NCI-H524 treated with DMSO at 0.1 percent for 48 hours (cell line): ENCODE measurements around the gene ZNF710.
A peak's percentile ranks its signal among the peaks of the same experiment; 100 is the strongest.

Experiments used
- DNase-seq: peaks from one replicate; lab custom pipeline; 2025; lab: John Stamatoyannopoulos, UW

The ZNF710 gene

GRCh38 chr15:89993349-89993748 lies 7.8 kb upstream of the ZNF710 start:
- DNase-seq, result no peak

- DNase-seq, result no peak
These were observed 4.0 kb upstream of the ZNF710 start for GRCh38 chr15:89997079-89997478.

DNA sequence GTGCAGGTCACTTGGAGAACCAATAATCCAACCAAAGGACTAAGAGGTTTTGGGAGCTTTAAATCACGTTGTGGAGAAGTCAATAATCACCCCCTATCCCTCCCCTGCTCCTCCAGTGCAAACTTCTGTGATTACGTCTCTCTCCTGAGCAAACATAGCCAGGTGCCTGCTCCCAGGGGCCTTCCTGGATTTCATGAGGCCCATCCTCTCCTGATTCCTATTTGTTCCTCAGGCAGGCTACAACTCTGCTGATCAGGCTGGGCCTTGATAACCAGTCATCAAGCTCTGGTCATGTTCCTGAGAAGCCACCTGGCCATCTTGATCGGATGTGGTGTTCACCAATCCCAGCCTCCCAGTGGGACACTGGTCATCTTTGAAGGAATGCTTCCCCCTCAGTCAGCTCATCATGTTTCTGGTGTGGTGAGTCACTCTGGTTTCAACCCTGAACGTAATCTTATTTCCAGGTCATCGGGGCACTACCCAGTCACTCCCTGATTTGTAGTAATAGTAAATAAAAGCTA lies 2.9 kb upstream of the ZNF710 start:
- no peak for DNase-seq

DNA sequence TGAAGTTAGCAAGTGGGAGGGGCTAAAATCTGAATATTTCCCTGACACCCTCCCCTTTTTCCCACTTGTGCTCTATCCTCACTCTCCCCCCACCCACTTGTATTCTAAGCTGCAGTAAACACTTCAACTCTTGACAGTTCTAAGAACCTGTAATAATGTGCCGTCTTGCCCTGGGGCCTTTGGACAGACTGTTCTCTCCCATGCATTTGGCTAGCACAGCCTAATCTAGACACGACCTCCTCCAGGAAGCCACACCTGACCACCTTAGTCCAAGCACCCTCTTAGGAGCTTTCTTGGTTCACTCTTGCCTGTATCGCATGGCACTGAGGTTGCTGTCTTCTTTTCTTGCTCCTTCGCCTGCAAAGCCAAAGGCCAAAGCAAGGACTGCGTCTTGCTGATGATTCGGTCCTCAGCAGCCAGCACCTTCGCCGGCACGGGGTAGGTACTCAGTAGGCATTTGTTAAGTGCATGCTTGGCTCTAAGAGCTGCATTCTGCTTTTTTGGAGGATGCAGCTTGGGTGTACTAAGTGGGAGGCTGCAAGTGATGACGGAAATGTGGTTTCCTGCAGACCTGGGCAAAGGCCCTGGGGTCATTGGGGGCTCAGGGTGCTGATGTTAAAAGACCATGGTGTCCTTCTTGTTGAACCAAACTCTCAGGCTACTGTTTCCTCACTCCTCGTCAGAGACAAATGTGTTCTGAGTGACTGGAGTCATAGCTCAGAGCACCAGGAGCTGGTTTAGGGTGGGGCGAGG lies 2.0 kb upstream of the ZNF710 start:
- DNase-seq, result no peak

GRCh38 chr15:89999676-90000185 lies 1.4 kb upstream of the ZNF710 start:
- no peak for DNase-seq

GRCh38 chr15:90000186-90001001 lies 730 bp upstream of the ZNF710 start:
- peak; percentile 56 for DNase-seq

DNA sequence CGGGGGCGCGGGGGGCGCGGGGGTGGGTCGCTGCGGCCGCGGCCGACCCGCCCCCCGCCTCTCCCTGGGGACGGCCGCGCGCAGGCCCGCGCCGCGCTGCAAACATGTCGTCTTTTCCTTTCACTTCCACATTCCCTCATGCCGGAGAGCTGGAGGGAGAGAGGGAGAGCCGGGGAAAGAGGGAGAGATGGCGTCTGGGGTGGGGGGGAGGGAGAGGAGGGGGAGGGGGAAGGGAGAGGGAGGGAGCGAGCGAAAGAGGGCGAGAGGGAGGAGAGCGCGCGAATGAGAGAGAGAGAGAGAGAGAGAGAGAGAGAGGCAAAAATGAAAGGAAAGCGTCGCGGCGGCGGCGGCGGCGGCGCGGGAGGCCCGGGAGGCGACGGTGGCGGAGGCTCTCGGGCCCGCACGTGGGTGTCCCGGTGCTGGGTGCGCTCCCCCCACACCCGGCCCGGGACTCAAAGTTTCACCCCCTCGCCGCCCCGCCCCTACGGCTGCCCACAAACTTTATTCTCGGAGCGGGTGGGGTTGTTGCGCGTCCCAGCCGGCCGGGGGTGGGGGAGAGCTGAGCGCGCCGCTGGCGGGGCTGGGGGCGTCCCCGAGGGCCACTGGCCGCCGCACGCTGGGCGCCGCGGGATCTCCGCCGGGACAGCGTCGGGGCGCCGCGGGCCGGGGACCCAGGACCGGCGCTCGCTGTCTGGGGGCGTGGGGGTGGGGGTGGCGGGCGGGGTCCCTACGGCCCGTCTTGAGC lies 731 bp downstream of the ZNF710 start:
- no peak for DNase-seq

DNA sequence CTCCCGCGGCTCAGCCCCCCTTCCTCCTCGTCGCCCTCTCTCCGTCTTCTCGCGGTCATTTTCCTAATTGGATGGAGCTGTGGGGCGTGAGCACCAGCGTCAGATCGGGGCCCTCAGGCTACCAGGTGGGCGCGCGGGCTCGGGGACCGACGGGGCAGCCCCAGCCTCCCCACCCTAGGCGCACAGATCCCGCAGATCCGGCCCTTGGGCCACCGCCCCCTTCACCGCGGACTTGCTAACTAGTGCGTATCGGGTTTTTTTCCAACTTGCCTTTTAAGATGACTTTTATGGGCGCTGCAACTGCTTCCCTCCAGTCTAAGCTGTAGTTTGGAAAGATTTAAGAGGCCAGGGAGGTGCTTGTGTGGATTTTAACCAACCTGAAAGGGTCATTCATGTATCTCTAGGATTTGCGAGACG lies 1.3 kb downstream of the ZNF710 start:
- no peak for DNase-seq

- no peak for DNase-seq
These were observed 2.6 kb downstream of the ZNF710 start for GRCh38 chr15:90003736-90004135.

DNA sequence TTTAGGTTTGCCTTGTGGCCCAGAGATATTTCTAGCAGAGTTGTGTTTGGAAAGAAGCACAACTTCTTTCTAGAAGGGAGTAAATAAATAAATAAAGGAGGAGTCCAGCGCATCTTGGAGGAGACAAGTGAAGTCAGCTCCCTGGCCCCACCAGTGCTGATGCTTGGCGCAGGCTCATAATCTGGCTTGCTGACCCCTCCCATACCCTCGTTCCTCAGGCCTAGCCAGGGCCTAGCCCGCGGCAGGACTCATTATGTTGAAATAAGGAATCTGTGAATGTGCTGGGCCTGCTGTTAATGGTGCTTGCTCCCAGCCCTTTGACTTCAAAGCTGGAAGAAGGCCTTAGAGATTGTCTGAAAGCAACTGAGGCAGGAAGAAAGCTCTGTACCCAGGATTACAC lies 3.1 kb downstream of the ZNF710 start:
- no peak for DNase-seq

DNA sequence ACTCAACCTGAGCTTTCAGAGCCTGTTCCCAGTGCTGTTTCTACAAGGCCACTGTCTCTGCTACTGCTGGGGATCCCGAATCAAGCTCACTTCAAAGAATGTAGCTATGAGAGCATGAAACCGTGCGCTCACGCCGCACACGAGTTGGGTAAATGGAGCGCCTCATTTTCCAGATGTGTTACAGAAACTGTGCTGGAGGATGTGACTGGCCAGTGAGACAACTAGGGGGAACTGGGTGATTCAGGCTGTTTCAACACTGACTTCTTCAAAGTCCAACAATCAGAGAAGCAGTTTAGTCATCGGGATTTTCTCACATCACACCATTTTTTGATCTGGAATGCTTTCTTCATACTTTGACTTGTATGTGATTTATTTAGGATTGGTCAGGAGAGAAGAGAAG lies 3.5 kb downstream of the ZNF710 start:
- no peak for DNase-seq

GRCh38 chr15:90006217-90007075 lies 5.3 kb downstream of the ZNF710 start:
- DNase-seq, result no peak

GRCh38 chr15:90007076-90007460 lies 5.9 kb downstream of the ZNF710 start:
- no peak for DNase-seq

DNA sequence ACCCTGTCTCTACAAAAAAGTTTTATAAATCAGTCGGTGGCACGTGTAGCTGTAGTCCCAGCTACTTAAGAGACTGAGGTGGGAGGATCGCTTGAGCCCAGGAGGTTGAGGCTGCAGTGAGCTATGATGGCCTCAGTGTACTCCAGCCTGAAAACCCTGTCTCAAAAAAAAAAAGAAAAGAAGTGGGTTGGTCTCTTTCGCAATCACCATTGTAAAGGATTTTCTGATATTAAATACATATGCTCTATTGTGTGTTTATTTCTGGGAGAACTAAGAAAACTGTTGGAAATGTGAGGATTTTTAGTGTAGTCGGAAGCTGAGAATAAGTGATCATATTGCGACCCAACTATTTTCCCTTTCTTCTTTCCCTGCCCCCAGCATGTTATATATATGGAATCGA lies 7.5 kb downstream of the ZNF710 start:
- DNase-seq, result no peak

- no peak for DNase-seq
These were observed 8.3 kb downstream of the ZNF710 start for GRCh38 chr15:90009301-90010022.

- DNase-seq, result no peak
These were observed 10.6 kb downstream of the ZNF710 start for GRCh38 chr15:90011705-90012104.

- no peak for DNase-seq
These were observed 12.4 kb downstream of the ZNF710 start for GRCh38 chr15:90013503-90013937.

- DNase-seq, result no peak
These were observed 14.2 kb downstream of the ZNF710 start for GRCh38 chr15:90015294-90015693.

DNA sequence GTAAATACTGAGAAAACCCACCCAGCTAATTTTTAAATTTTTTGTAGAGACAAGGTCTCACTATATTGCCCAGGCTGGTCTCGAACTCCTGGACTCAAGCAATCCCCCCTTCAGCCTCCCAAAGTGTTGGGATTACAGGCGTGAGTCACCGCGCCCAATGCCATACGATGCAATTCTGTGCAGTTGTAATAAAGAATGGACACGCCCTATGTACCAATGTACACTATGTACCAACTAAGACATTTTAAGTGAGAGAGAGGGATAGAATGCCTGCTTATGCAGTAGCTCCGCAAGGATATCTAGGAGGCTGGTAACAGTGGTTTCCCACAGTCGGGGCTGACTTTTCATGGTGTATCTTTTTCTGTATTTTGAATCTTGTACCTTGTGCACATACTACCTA lies 14.6 kb downstream of the ZNF710 start:
- no peak for DNase-seq

- no peak for DNase-seq
These were observed 15.6 kb downstream of the ZNF710 start for GRCh38 chr15:90016721-90017120.
